ENCODE results near the gene MYL11.
A peak's percentile ranks its signal among the peaks of the same experiment; 100 is the strongest.

Gene MYL11

DNA sequence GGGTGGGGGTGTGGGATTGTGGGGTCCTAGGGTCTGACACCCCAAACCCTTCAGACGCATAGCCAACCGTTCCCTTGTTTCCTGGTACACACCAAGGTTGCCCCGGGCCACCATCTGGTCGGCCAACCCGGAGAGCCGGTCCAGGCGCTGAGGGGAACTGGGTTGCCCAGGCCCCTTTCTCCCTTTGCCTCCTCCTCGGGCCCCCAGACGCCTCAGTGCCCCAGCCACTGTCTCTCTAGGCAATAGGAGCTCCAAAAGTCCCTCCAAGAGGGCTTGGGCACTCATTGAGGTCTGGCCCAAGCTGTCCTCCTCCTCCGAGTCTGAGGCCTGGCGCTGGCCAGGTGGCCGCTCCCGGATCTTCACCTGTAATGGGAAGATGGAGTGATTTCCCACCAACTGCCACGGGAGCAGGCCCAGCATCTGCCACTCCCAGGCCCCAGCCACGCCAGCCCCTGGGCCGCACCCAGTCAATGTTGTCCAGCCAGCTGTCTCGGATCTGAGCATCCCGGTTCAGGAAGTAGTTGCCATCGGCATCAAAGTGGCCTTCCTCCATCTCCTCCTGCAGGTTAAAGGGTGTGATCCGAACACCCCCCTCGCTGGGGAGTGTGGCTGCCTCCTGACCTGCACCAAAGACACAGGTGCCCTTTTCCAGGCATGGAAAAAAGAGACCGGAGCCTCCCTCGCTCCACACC lies 21.0 kb upstream of the MYL11 start:
- H3K27ac ChIP-seq (ENCODE audit: insufficient read depth, low read length, poor library complexity, severe bottlenecking) = no peak overlapping the region
- peaks cover 24% of the 10 kb centered on the region for H3K4me1 ChIP-seq (ENCODE audit: control insufficient read depth, insufficient read depth, low read length, poor library complexity, severe bottlenecking)
- H3K27me3 ChIP-seq (replicated peaks; ENCODE audit: control insufficient read depth, insufficient read depth, low read length, poor library complexity, severe bottlenecking) = no peaks in the 10 kb centered on the region
- no peaks in the 10 kb centered on the region for H3K9me3 ChIP-seq (ENCODE audit: control insufficient read depth, low read length)
- peaks cover 43% of the 10 kb centered on the region for H3K36me3 ChIP-seq (ENCODE audit: control insufficient read depth, insufficient read depth, low read length)
- H3K4me3 ChIP-seq (ENCODE audit: insufficient read depth, low read depth, low read length, poor library complexity, severe bottlenecking) = no peak overlapping the region
- DNase-seq = no peak

DNA sequence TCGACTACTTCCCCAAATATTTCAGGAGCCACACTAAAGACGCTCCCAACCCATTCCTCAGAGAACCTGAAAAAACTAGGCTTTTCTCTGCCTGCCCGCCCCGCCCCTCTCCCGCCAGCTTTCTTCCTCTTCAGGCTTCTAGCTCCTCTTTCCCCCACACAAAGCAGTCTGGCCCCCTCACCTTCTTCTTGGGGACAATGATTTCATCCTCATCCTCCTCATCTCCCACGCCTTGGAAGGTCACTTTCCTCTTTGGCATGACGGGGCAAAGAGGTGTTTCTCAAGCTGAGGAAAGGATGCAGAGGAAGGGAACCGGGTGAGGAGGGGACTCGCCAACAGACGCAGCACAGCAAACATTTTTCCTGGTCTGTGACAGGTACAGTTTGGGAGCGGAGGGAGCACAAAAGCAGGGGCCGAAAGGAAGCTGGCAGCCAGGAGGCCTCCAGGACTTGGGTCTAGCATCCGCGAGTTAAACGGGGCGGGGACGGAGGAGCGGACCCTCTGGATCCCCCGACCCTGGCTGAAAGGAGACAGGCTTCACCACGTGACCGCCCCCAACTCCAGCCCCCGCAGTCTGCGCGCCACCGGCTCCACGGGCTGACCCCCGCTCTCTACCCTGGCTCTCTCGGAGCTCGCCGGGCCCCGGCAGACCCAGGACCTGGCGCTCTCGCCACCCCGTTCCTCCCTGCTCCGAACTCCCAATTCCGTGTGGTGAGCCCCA lies 20.0 kb upstream of the MYL11 start:
- no peaks in the 10 kb centered on the region for H3K27me3 ChIP-seq (replicated peaks; ENCODE audit: control insufficient read depth, insufficient read depth, low read length, poor library complexity, severe bottlenecking)
- no peaks in the 10 kb centered on the region for H3K9me3 ChIP-seq (ENCODE audit: control insufficient read depth, low read length)
- H3K27ac ChIP-seq (ENCODE audit: insufficient read depth, low read length, poor library complexity, severe bottlenecking) = peak overlapping the region; percentile 88
- H3K36me3 ChIP-seq (ENCODE audit: control insufficient read depth, insufficient read depth, low read length) = peaks cover 47% of the 10 kb centered on the region
- DNase-seq = no peak
- H3K4me1 ChIP-seq (ENCODE audit: control insufficient read depth, insufficient read depth, low read length, poor library complexity, severe bottlenecking) = peaks cover 24% of the 10 kb centered on the region
- H3K4me3 ChIP-seq (ENCODE audit: insufficient read depth, low read depth, low read length, poor library complexity, severe bottlenecking) = peak overlapping the region; percentile 81

DNA sequence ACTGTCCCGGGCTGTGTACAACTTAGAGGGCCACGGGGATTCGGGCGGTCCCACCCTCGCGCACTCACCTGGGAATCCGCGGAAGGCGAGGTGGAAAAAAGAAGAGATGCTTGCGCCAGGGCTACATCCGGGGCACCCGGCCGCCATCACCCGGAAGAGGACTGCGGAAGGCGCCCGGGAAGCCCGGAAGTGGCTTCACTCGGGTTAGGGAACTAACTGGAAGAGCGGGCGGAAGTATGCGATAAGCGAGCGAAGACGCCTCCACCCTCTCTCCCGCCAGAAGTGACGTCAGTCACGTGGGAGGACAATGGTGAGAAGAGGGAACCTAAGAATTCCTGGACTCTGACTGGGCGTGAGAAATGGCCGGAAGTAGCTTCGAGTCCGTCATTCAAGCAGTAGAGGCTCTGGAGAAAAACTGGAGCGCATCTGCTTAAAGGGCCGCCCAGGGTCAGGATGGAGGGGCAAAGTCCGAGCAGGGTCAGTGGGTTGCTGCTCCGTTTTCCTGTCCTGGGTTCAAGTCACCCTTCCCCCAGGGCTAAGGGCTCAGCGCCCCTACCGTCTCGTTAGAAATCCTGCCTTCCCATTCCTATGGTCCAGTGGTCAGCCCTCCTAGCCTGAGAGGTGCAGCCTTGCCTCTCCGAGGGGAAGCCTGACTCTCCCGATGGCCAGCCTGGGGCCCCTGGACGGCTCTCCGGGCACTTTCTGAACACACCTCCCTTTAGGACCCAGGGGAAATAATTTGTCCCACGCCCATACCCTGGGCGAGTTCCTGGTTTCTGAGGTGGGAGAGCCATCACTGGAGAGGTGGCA lies 19.3 kb upstream of the MYL11 start, which contains the start of gene CD2BP2:
Gene CD2BP2 (minus strand): TSS at position 165 of the 810 bp plus-strand sequence. CDS start 627 bp downstream, outside the sequence.
- H3K9me3 ChIP-seq (ENCODE audit: control insufficient read depth, low read length) = no peaks in the 10 kb centered on the region
- no peaks in the 10 kb centered on the region for H3K27me3 ChIP-seq (replicated peaks; ENCODE audit: control insufficient read depth, insufficient read depth, low read length, poor library complexity, severe bottlenecking)
- H3K36me3 ChIP-seq (ENCODE audit: control insufficient read depth, insufficient read depth, low read length) = peaks cover 47% of the 10 kb centered on the region
- peak within 1 kb of the TSS; percentile 81 for H3K4me3 ChIP-seq (ENCODE audit: insufficient read depth, low read depth, low read length, poor library complexity, severe bottlenecking)
- peak; percentile 80 to 86 (median 81) for DNase-seq
- peaks cover 24% of the 10 kb centered on the region for H3K4me1 ChIP-seq (ENCODE audit: control insufficient read depth, insufficient read depth, low read length, poor library complexity, severe bottlenecking)
- H3K27ac ChIP-seq (ENCODE audit: insufficient read depth, low read length, poor library complexity, severe bottlenecking) = peak within 1 kb of the TSS; percentile 88

GRCh38 chr16:30355954-30356308 lies 18.7 kb upstream of the MYL11 start:
- no peak for DNase-seq
- Histone ChIP-seq H3K9me3 (ENCODE audit: control insufficient read depth, low read length) (no peaks in the 10 kb centered on the region), H3K27ac (ENCODE audit: insufficient read depth, low read length, poor library complexity, severe bottlenecking) (peak overlapping the region; percentile 88), H3K4me3 (ENCODE audit: insufficient read depth, low read depth, low read length, poor library complexity, severe bottlenecking) (peak overlapping the region; percentile 81), H3K27me3 (replicated peaks; ENCODE audit: control insufficient read depth, insufficient read depth, low read length, poor library complexity, severe bottlenecking) (no peaks in the 10 kb centered on the region), H3K36me3 (ENCODE audit: control insufficient read depth, insufficient read depth, low read length) (peaks cover 45% of the 10 kb centered on the region), H3K4me1 (ENCODE audit: control insufficient read depth, insufficient read depth, low read length, poor library complexity, severe bottlenecking) (peaks cover 24% of the 10 kb centered on the region)

DNA sequence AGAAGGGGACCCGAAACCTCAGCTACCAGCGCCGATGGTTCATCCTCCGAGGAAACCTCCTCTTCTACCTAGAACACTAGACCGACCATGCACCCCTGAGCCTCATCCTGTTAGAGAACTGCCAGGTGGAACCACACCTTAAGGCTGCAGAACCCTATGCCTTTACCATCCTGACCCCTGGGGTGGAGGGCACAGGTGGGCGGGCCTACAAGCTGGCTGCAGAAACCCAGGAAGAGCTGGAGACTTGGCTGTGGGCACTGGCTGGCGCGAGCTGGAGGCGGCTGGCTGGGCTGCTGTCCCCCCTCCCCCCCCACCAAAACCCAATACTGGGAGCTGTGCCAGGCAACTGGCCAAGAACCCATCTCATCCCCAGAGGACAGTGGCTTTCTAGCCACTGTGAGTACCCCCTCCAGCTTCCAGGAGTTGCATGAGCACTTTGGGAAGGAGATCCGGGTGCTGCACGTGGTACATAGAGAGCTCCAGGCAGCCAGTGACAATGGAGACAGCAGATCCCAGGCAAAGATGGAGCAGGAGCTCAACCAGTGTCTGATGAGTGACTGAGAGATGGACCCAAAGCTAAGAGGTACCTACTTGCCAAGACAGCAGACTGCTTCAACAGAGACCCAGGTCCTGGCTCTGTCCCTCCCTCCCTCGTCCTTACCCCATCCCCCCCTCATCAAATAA lies 18.1 kb upstream of the MYL11 start:
- Histone ChIP-seq H3K9me3 (ENCODE audit: control insufficient read depth, low read length) (no peaks in the 10 kb centered on the region), H3K4me3 (ENCODE audit: insufficient read depth, low read depth, low read length, poor library complexity, severe bottlenecking) (no peak overlapping the region), H3K4me1 (ENCODE audit: control insufficient read depth, insufficient read depth, low read length, poor library complexity, severe bottlenecking) (peaks cover 24% of the 10 kb centered on the region), H3K36me3 (ENCODE audit: control insufficient read depth, insufficient read depth, low read length) (peaks cover 39% of the 10 kb centered on the region), H3K27me3 (replicated peaks; ENCODE audit: control insufficient read depth, insufficient read depth, low read length, poor library complexity, severe bottlenecking) (no peaks in the 10 kb centered on the region), H3K27ac (ENCODE audit: insufficient read depth, low read length, poor library complexity, severe bottlenecking) (peak overlapping the region; percentile 88)
- no peak for DNase-seq

GRCh38 chr16:30357085-30357714 lies 17.4 kb upstream of the MYL11 start:
- H3K4me3 ChIP-seq (ENCODE audit: insufficient read depth, low read depth, low read length, poor library complexity, severe bottlenecking) = no peak overlapping the region
- H3K27ac ChIP-seq (ENCODE audit: insufficient read depth, low read length, poor library complexity, severe bottlenecking) = peak overlapping the region; percentile 36
- H3K9me3 ChIP-seq (ENCODE audit: control insufficient read depth, low read length) = no peaks in the 10 kb centered on the region
- DNase-seq = no peak
- no peaks in the 10 kb centered on the region for H3K27me3 ChIP-seq (replicated peaks; ENCODE audit: control insufficient read depth, insufficient read depth, low read length, poor library complexity, severe bottlenecking)
- peaks cover 24% of the 10 kb centered on the region for H3K4me1 ChIP-seq (ENCODE audit: control insufficient read depth, insufficient read depth, low read length, poor library complexity, severe bottlenecking)
- peaks cover 34% of the 10 kb centered on the region for H3K36me3 ChIP-seq (ENCODE audit: control insufficient read depth, insufficient read depth, low read length)

GRCh38 chr16:30357715-30358576 lies 16.7 kb upstream of the MYL11 start:
- H3K4me1 ChIP-seq (ENCODE audit: control insufficient read depth, insufficient read depth, low read length, poor library complexity, severe bottlenecking) = peaks cover 24% of the 10 kb centered on the region
- no peak for DNase-seq

DNA sequence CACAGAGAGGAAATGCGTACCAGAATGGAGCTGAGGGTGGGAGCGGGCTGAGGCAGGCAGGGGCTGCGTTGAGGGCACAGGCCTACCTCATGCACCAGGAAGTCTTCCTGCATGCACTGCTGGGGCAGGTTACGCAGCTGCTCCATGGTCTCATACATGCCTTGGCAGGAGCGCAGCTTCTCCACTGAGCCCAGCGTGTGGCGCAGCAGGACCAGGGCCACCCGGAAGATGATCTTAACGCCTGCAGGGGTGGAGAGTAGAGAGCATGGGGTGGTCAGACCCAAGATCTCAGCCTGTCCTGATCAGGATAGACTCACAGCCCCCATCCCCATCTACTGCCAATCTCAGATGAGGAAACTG lies 16.0 kb upstream of the MYL11 start:
- Histone ChIP-seq H3K27ac (ENCODE audit: insufficient read depth, low read length, poor library complexity, severe bottlenecking) (no peak overlapping the region), H3K9me3 (ENCODE audit: control insufficient read depth, low read length) (no peaks in the 10 kb centered on the region), H3K27me3 (replicated peaks; ENCODE audit: control insufficient read depth, insufficient read depth, low read length, poor library complexity, severe bottlenecking) (no peaks in the 10 kb centered on the region), H3K4me1 (ENCODE audit: control insufficient read depth, insufficient read depth, low read length, poor library complexity, severe bottlenecking) (peaks cover 24% of the 10 kb centered on the region), H3K4me3 (ENCODE audit: insufficient read depth, low read depth, low read length, poor library complexity, severe bottlenecking) (no peak overlapping the region), H3K36me3 (ENCODE audit: control insufficient read depth, insufficient read depth, low read length) (peaks cover 33% of the 10 kb centered on the region)
- no peak for DNase-seq

More at GRCh38 chr16:30357715-30358576, 16.7 kb upstream of the MYL11 start:
- Histone ChIP-seq H3K27me3 (replicated peaks; ENCODE audit: control insufficient read depth, insufficient read depth, low read length, poor library complexity, severe bottlenecking) (no peaks in the 10 kb centered on the region), H3K27ac (ENCODE audit: insufficient read depth, low read length, poor library complexity, severe bottlenecking) (peak overlapping the region; percentile 36), H3K4me3 (ENCODE audit: insufficient read depth, low read depth, low read length, poor library complexity, severe bottlenecking) (no peak overlapping the region), H3K9me3 (ENCODE audit: control insufficient read depth, low read length) (no peaks in the 10 kb centered on the region), H3K36me3 (ENCODE audit: control insufficient read depth, insufficient read depth, low read length) (peaks cover 29% of the 10 kb centered on the region)

All from effector memory CD4-positive, alpha-beta T cell (primary cell).